Stimulated activated CD8-positive, alpha-beta memory T cell treated with anti-CD3 and anti-CD28 coated beads, Interleukin-12 subunit alpha, Interleukin-12 subunit beta, amount 100 ng/mL, for 4 hours (primary cell): ENCODE measurements around the gene MTHFSD.

ENCODE experiments used
- DNase-seq: peaks from one replicate; pipeline ENCODE4 v3.0.0-alpha.2; 2020; ENCODE audit warnings: low read depth

MTHFSD gene

DNA sequence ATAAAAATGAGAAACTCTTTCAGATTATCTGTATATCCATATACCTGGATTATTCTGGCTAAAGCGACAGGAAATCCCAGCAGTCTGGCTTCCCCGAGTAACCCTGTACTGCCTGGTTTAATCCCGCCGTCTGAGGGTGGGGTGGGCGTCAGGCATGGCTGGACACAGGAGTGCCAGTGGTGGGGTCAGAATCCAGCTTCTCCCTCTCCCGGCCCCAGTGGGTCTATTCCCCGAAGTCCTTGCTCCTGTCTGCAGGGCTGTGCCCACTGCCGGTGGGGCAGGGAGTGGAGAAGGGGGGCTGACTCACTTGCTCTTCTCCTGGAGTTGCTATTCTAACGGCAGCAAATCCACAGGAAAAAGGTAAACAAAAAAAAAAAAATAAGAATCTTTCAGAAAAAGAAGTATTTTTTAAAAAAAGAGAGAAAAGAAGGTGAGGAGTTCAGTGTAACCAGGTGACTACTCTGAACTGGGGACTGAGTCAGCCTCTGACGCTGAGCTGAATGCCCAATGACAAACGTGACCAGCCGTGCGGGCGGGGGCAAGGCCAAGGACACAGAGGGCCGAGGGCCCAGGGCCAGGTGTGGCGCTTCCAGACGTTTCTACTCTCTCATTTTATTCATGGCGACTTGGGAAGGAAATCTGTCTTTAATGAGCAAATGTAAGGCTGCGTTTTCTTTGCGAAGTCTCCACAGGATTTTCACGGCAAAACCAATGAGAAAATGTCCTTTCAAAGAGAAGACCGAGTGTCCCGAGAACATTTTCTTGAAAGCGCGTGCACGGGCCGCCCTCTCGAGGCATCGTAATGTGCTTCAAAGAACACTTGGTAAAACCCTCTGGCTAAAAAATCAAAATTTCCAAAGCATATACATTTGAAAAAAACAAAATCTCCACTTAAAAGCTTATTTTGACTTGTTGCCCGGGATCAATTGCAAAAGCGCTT is 24.5 kb downstream of the MTHFSD start:
- no peak for DNase-seq

DNA sequence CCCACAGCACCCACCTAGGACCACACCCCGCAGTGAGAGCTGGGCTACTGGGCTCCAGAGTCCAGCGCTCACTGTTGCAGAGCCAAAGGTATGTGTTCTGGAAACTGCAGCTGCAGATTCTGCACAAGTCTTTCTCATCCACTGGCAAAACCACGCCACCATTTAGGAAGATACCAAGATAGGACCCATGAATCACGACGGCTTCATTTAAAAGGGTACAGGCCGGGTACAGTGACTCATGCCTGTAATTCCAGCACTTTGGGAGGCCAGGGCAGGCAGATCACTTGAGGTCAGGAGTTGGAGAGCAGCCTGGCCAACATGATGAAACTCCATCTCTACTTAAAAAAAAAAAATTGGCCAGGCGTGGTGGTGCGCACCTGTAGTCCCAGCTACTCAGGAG is 25.9 kb downstream of the MTHFSD start:
- no peak for DNase-seq

DNA sequence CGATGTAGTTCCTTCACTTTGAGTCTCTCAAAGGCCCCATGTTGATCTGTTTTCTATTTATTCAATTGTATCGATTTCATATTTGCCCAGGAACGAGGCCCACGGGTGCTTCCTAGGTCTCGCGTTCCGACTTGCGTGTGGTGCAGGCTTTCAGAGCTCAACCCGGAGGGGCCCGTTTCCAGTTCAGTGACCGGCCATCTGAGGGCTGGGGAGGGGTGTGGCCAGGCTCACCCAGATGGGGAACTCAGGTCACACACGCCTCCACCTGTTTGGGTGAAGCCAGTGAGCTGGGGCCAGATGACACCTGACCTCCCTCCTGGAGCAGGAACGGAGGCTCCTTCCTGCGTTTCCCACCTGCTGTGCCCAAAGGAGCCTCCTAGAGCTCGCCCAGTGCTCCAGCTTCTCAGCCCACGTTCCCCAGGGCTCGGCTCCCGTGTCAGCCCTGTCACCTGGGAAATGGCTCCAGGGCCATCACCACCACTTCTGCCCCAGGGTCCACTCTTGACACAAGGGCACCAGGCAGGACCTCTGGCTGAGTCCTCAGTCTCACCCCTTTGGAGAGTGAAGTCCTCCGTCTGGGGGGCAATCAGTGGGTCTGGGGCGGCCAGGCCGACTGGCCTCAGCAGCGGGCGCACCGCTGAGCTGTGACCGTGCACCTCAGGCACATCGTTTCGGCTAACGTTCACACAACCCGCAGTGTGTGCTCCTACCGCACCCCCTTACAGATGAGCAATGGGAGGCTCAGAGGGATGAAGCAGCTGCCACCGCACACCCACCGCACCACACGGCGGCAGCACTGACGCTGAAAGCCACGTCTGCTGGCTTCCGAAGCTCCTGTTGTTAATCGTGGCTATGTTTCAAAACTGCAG is 26.7 kb downstream of the MTHFSD start:
- no peak for DNase-seq

DNA sequence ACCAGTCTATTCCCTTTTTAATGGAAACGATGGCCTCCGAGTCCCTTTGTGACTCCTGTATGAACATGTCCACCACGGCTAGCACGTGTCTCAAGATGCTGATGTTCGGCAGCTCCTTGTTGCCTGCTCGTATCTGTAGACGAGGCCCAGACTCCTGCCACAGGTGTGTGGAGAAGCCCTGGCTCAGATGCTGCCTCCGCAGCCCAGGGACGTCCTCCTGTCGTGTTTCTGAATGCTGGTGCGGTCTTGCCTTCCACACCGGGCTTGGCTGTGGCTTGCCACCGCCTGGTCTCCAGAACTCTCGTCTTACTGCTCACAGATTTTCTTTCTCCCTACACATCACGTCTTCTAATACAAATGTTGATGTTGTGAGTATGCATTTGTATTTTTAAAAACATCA is 27.7 kb downstream of the MTHFSD start:
- no peak for DNase-seq

DNA sequence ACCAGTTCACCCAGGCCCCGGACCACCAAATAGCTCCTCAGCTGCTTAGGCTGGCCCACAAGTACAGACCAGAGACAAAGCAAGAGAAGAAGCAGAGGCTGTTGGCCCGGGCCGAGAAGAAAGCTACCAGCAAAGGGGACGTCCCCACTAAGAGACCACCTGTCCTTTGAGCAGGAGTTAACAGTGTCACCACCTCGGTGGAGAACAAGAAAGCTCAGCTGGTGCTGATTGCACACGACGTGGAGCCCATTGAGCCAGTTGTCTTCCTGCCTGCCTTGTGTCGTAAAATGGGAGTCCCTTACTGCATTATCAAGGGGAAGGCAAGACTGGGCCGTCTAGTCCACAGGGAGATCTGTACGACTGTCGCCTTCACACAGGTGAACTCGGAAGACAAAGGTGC is 29.3 kb downstream of the MTHFSD start:
- DNase-seq, result no peak

GRCh38 chr16:86524029-86524428 is 31.0 kb downstream of the MTHFSD start:
- no peak for DNase-seq

DNA sequence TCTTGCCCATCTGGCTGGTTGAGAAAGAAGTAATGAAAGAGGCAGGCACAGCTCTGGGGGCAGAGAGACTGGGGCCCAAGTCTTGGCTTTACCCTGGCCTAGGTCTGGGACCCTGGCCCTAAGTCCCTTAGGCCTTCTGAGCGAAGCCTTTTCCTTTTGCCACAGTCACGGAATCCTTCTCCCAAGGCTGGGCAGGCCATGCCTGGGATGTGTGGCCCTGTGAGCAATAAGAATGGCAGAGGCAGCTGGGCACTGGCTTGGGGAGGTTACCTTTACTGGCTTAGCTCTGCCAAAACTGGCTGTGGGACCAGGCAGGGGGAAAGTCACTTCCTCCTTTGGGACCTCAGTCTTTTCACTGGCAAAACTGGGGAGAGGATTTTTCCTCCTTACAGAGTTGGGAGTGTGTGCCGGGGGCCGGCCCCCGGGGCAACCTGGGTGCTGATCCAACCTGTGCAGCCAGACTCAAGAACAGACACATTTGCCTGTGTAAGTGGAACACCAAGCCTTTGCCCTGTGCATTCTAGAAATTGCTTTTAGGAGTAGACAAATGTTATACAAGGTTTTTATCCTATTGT is 31.8 kb downstream of the MTHFSD start:
- no peak for DNase-seq

DNA sequence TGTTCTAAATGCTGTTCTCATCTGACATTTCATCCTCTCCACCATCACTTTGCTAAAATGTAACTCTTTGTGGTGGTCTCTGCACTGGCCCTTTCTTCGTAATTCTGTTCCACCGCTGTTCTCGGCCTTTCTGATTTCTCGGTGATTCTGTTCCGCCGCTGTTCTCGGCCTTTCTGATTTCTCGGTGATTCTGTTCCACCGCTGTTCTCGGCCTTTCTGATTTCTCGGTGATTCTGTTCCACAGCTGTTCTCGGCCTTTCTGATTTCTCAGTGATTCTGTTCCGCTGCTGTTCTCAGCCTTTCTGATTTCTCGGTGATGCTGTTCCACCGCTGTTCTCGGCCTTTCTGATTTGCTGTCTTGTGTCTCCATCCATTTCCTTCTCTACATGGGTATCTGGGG is 32.4 kb downstream of the MTHFSD start:
- DNase-seq, result no peak

DNA sequence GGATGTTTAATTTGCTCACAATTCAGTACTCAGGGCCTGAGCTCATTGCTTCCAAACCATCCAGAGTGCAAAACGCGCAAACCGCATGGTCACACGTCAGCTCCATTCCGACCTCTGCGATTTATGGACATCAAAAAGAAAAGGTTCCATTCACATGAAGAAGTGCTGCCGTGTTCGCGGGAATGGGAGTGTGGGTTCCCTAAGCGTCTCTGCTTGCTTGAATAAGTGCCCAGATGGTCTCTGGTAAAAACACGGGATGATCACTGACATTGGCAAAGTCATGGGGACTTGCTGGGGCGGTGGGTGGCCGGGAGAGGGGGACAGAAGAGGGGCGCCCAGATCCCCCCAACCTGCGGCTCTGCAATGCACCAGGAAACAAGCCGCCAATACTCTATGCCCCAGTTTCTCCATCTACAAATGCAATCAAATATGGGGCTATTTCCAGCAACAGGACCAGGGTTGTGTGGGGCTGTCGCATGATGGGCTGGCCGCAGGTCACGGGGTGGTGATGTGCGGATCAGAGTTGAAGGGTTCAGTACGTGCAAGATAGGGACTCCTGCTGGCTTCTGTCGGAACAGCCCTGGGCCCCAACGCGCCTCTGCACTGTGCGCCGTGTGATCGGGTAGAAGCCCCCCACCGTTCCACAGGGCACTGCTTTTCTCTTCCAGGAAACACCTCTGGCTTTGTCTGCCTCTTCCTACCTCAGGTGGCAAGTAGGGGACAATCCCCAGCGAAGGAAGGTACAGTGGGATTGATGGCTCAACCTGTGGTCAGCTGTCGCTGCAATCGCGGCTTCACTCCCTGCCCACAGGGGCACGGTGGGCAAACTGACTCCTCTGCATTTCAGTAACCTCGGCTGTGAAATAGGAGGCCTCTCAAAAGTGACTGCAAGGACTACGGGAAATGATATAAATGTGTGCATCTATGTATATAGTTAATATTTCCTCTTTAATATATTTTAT is 33.5 kb downstream of the MTHFSD start:
- no peak for DNase-seq

DNA sequence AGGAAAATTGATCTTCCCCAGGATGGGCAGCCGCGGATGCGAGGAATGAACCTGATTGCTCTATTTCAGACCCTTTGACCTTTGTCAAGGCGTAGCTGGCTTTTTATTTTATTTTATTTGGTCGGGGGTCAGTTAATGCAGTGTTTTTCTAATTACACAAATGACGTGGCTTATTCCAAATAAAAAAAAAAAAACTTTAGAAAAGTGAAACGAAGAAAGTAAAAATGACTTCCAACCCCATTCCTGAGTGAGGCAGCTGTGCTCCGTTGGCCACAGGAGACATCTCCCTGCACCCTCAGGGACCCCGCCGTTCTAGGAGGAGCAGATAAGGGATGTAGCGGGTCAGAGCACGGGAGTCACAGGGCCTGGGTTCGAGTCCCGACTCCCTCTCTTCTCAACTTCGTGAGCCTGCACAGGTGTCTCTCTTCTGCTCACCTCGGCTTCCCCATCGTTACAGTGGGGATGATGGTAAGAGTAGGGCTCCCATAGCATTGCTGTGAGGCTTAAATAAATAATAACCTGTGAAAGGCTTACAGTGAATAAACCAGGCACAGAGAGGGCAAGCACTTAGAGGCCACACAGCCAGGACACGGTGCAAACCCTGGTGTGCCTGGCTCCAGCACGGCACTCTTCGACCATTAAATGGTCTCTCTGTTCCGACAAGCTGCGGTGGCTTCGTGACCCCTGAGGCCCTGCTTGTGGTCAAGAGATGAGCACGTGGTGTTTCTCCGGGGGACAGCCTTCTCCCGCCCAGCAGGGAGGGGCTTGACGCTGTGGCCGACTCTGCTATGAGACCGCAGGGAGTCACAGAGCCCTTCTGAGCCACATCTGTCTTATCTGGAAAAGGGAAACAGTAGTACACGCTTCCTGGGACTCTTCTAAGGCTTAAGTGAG is 34.5 kb downstream of the MTHFSD start:
- no peak for DNase-seq

DNA sequence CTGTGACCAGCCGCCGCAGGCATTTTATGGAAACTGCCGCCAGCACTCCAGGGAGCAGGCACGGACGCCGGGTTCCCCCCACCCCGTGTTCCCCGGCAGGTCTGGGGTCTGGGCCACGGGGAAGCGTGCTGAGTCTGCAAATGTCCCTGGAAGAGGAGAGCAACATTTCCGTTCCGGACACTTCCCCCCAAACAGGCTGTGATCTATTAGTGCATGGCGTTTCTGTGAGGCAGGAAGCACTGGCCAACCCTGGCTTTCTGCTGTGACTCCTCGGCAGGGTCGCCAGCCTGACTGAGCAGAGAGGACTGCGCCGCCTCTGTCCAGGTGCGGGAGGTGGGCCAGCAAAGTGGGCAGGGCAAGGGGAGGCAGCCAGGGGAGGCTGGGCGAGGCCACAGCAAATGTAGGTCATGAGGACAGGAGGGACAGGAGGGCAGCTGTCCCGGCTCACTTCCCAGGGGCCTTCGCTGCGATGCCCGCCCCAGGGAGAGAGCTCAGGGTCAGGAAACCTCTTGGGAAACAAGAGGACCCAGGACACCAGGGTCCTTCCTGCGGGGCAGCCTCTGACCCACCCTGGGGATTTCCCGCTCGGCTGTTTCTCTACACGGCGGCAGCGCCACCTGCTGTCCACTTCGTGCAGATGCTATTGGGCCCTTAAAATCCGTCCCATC is 35.3 kb downstream of the MTHFSD start:
- peak; percentile 19 for DNase-seq

GRCh38 chr16:86519007-86519648 is 35.9 kb downstream of the MTHFSD start:
- DNase-seq, result no peak

- DNase-seq, result no peak
These were observed 37.3 kb downstream of the MTHFSD start for GRCh38 chr16:86517652-86518258.

- DNase-seq, result no peak
These were observed 38.0 kb downstream of the MTHFSD start for GRCh38 chr16:86517033-86517432.

DNA sequence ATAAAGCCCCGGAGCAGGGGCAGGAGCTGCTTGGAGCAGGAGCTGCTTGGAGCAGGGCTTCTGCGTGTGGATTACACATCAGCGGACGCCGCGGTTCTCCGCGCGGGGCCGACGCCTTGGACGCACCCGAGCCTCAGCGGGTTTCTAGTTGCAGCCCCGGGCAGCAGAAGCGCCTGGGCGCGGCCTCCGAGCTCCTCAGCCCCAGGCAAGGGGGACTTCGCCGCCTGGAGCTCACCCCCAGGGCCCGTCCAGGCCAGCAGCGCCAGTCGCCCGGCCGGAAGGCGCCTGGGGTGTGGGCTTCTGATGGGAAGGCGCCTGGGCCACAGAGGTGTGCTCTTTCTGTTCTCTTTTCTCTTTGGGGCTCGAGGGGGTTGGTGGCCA is 38.4 kb downstream of the MTHFSD start:
- no peak for DNase-seq

DNA sequence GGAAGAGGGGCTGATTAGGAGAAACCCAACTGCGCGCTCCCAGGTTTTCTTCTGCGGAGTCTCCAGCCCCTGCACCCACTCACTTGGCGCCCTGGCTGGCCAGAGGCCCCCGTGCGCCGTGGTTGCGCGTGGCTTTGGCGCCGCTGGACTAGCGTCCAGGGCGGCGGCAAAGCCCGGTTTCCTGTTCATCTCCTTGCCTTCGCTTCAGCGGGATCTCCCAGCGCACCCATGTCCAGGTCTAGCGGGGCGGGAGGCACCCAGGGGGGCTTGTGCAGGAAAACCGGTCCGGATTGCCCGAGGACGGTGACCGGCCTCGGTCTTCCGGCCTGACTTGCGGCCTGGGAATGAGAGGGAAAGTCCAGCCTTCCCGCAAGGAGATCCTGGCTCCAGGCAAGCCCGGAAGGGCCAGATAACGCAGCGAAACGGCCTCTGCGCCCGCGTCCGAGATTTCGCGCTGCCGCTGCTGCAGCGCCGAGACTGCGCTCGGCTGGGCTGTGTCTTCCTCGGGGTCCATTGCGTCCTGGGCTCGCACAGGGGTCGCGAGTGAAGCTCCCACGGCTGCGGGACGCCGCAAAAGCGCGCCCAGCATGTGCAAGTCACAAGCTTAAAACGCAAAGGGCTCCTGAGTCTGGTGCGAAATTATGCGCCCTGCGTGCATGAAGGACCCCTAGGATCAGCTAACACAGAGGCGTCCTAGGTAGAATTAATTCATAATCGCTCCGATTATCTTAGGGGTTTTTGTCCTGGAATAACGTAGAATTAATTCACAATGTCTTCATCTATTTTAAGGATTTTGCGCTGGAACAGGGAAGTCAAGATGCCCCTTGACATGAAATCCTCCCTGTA is 39.0 kb downstream of the MTHFSD start:
- no peak for DNase-seq

- DNase-seq, result no peak
These were observed 39.6 kb downstream of the MTHFSD start for GRCh38 chr16:86515413-86515776.
